IMR-90 (cell line): ENCODE results near the gene TMPRSS9. TPM values are rescaled to one million over a fixed set of nuclear protein-coding genes. Genes with fewer than 3 reads are reported as not detected.

Experiments
- ATAC-seq: fragments of 200-7000 bp; cut with Tn5 transposase; 2 replicates; pipeline ENCODE4 v1.9.1; 2020; ENCODE audit warnings: low read depth, mild to moderate bottlenecking, moderate library complexity
- BruUV-seq: library from RNA; stranded (reverse); fragments of 400-500 nt; replicated peaks from 2 replicates; lab custom pipeline; 2021; lab: Mats Ljungman, UMichigan
- CTCF ChIA-PET: fragments of 300-600 bp; formaldehyde crosslinking; extraction: SDS; loops from one replicate; lab custom pipeline; 2021; ENCODE audit warnings: antibody characterized with exemption; lab: Yijun Ruan, JAX
- POLR2A ChIA-PET: fragments of 300-600 bp; sonication (Branson Sonifier 250); formaldehyde crosslinking; loops from one replicate; lab custom pipeline; 2022; ENCODE audit warnings: antibody characterized with exemption; ENCODE audit not compliant: unreplicated experiment; lab: Charles Lee
- DNase-seq: peaks from one replicate; pipeline ENCODE4 v3.0.0; 2013
- H2AFZ ChIP-seq: replicated peaks from 2 replicates; pipeline ENCODE3; 2013; ENCODE audit warnings: low read length, mild to moderate bottlenecking; ENCODE audit not compliant: poor library complexity
- H2AK5ac ChIP-seq: 2 replicates; pipeline ENCODE4 v1.6.1; 2013; ENCODE audit warnings: low read depth, low read length, inconsistent platforms
- H2AK9ac ChIP-seq: replicated peaks from 2 replicates; pipeline ENCODE3; 2013; ENCODE audit warnings: mild to moderate bottlenecking, low read depth, low read length, moderate library complexity; ENCODE audit not compliant: poor library complexity
- H2BK120ac ChIP-seq: 2 replicates; pipeline ENCODE4 v1.6.1; 2013; ENCODE audit warnings: low read depth, low read length, inconsistent platforms
- H2BK15ac ChIP-seq: 3 replicates; pipeline ENCODE4 v1.6.1; 2013; ENCODE audit warnings: low read depth, low read length, inconsistent platforms
- H2BK20ac ChIP-seq: 2 replicates; pipeline ENCODE4 v1.6.1; 2013; ENCODE audit warnings: low read depth, mild to moderate bottlenecking, inconsistent platforms, low read length, moderate library complexity
- H2BK5ac ChIP-seq: 2 replicates; pipeline ENCODE4 v1.6.1; 2013; ENCODE audit warnings: mild to moderate bottlenecking, low read depth, low read length, inconsistent platforms; ENCODE audit not compliant: poor library complexity, severe bottlenecking
- H3K14ac ChIP-seq: replicated peaks from 2 replicates; pipeline ENCODE4 v1.6.1; 2013; ENCODE audit warnings: low read depth, low read length, inconsistent platforms
- H3K18ac ChIP-seq: 2 replicates; pipeline ENCODE4 v1.6.1; 2013; ENCODE audit warnings: low read depth, low read length, control low read depth
- H3K23ac ChIP-seq: 2 replicates; pipeline ENCODE4 v1.6.1; 2013; ENCODE audit warnings: low read depth, low read length, inconsistent platforms
- H3K27ac ChIP-seq: 2 replicates; pipeline ENCODE4 v1.5.1; 2013; ENCODE audit warnings: mild to moderate bottlenecking, control low read depth, low read length; ENCODE audit not compliant: insufficient read depth
- H3K27me3 ChIP-seq: 2 replicates; pipeline ENCODE4 v1.6.1; 2013; ENCODE audit warnings: low read length; ENCODE audit not compliant: control insufficient read depth, insufficient read depth
- H3K36me3 ChIP-seq: 2 replicates; pipeline ENCODE4 v1.6.1; 2013; ENCODE audit warnings: low read length, mixed read lengths; ENCODE audit not compliant: control insufficient read depth, insufficient read depth
- H3K4ac ChIP-seq: 2 replicates; pipeline ENCODE4 v1.6.1; 2013; ENCODE audit warnings: low read depth, low read length, inconsistent platforms
- H3K4me1 ChIP-seq: 2 replicates; pipeline ENCODE4 v1.6.1; 2013; ENCODE audit warnings: low read length, mixed read lengths; ENCODE audit not compliant: control insufficient read depth, insufficient read depth
- H3K4me2 ChIP-seq: 2 replicates; pipeline ENCODE4 v1.6.1; 2013; ENCODE audit warnings: low read depth, mild to moderate bottlenecking, control low read depth, low read length, moderate library complexity
- H3K4me3 ChIP-seq: 2 replicates; pipeline ENCODE4 v1.5.1; 2013; ENCODE audit warnings: low read depth, mild to moderate bottlenecking, control low read depth, low read length, moderate library complexity; ENCODE audit not compliant: insufficient read depth
- H3K56ac ChIP-seq: 2 replicates; pipeline ENCODE4 v1.6.1; 2013; ENCODE audit warnings: low read length, inconsistent platforms; ENCODE audit not compliant: insufficient read depth; ENCODE audit errors: extremely low read depth
- H3K79me1 ChIP-seq, 2 experiments: 2 replicates each; pipeline ENCODE4 v1.6.1; 2013; ENCODE audit warnings: low read length in 2 of 2, inconsistent platforms in 1 of 2, low read depth in 1 of 2
- H3K9ac ChIP-seq: 2 replicates; pipeline ENCODE4 v1.6.1; 2013; ENCODE audit warnings: low read depth, low read length, control low read depth
- H3K9me1 ChIP-seq: 2 replicates; pipeline ENCODE4 v1.6.1; 2013; ENCODE audit warnings: low read length, inconsistent platforms; ENCODE audit not compliant: insufficient read depth
- H3K9me3 ChIP-seq: 2 replicates; pipeline ENCODE4 v1.6.1; 2013; ENCODE audit warnings: low read length; ENCODE audit not compliant: control insufficient read depth, insufficient read depth
- H4K20me1 ChIP-seq: 2 replicates; pipeline ENCODE4 v1.6.1; 2013; ENCODE audit warnings: low read length, inconsistent platforms; ENCODE audit not compliant: insufficient read depth
- H4K5ac ChIP-seq: 2 replicates; pipeline ENCODE4 v1.6.1; 2013; ENCODE audit warnings: mild to moderate bottlenecking, low read depth, low read length, control low read depth
- H4K8ac ChIP-seq, 2 experiments: 2 replicates each; pipeline ENCODE4 v1.6.1; 2013; ENCODE audit warnings: low read depth in 2 of 2, low read length in 2 of 2, control low read depth in 1 of 2, inconsistent platforms in 1 of 2
- H4K91ac ChIP-seq: 2 replicates; pipeline ENCODE4 v1.6.1; 2013; ENCODE audit warnings: low read depth, low read length, inconsistent platforms; ENCODE audit not compliant: insufficient read depth
- CEBPB ChIP-seq: IDR thresholded peaks from 2 replicates; pipeline ENCODE4 v1.6.1; 2012; ENCODE audit warnings: low read depth, low read length, improper control_type of control experiment
- RFX5 ChIP-seq: IDR thresholded peaks from 2 replicates; pipeline ENCODE4 v1.8.0; 2012; ENCODE audit warnings: low read depth, mild to moderate bottlenecking, low read length, moderate library complexity
- WGBS, 2 experiments: methylation state at CpG; one replicate each; pipeline versions ENCODE4 v1.1.5 to v1.1.7; 2013; ENCODE audit warnings: missing lambda C conversion rate in 2 of 2; ENCODE audit not compliant: insufficient read length in 1 of 2; ENCODE audit errors: extremely low coverage in 2 of 2; 5-methylcytosine and 5-hydroxymethylcytosine counted together
- dilution Hi-C: fragments of 300-500 bp; cut with HindIII; formaldehyde crosslinking; loops from one replicate; pipeline ENCODE4 v1.14.3; 2018; ENCODE audit warnings: low sequenced_read_pairs; ENCODE audit not compliant: unreplicated experiment
- in situ Hi-C: fragments of 300-500 bp; cut with MboI; formaldehyde crosslinking; loops from 3 replicates; pipeline ENCODE4 v1.14.3; 2019; ENCODE audit warnings: low sequenced_read_pairs, inconsistent platforms, mixed read lengths
- intact Hi-C: fragments of 100-400 bp; cut with micrococcal nuclease; formaldehyde crosslinking; loops from 2 replicates; pipeline ENCODE4 v1.10.0; 2022
- polyA plus RNA-seq, 3 experiments: library from polyadenylated mRNA; depleted of rRNA; stranded (reverse); fragments of >200 nt; gene quantifications; 2 replicates each; pipeline ENCODE4 v1.2.3, GENCODE V29; 2012; ENCODE audit warnings: low replicate concordance in 1 of 3
- total RNA-seq: library from RNA; depleted of rRNA; stranded (reverse); fragments of >200 nt; gene quantifications from 2 replicates; pipeline ENCODE4 v1.2.3, GENCODE V29; 2012
- TF ChIP-seq, protein P1 (sequence below): fragments of 150-350 bp; IDR thresholded peaks from 2 replicates; pipeline ENCODE4 v1.6.1; 2017; ENCODE audit warnings: mild to moderate bottlenecking, antibody characterized with exemption, low read length, low read depth

Gene TMPRSS9
- total and polyA plus RNA-seq, 2 of the 4 experiments (the other 2 are of a cell fraction): not detected

DNA sequence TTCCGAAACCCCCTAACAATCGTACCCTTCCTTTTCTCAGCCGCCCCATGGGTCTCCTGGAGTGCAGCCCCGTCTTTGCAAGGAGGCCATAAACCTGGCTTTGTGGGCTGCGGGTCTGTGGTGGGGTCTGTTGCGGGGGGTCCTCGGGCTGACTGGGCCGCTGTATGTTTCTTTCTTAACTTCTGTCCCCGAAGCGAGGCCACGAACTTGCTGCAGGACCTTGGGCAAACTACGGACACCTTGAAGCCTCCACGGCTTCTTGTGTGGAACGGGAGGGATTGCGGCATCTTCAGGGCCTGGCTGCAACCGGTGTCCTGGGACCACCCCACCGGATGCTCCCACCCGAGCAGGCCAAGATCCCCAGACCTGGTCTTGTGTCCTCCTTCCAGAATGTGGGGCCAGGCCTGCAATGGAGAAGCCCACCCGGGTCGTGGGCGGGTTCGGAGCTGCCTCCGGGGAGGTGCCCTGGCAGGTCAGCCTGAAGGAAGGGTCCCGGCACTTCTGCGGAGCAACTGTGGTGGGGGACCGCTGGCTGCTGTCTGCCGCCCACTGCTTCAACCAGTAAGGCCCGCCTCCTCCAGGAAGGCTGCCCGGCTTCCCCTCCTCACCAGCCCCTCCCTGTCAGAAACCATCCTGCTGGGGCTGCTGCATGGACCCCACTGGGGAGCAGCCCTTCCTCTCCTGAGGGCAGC is 55.4 kb downstream of the TMPRSS9 start:
- no peak overlapping the region for H2BK15ac ChIP-seq
- dilution Hi-C loops (no loop called here), intact Hi-C loops (no loop called here), in situ Hi-C loops (no loop called here)
- BruUV-seq: no TSS peak
- no peaks in the 10 kb centered on the region for H3K4me1 ChIP-seq
- H3K23ac ChIP-seq: no peak overlapping the region
- no peak overlapping the region for H3K18ac ChIP-seq
- DNase-seq (no peak), ATAC-seq (no peak)
- H4K5ac ChIP-seq: no peak overlapping the region
- H4K20me1 ChIP-seq: no peaks in the 10 kb centered on the region
- no peak overlapping the region for H2AFZ ChIP-seq
- peaks cover 5% of the 10 kb centered on the region; the same call in 1 of the 2 replicates for H3K9me3 ChIP-seq
- H3K9me1 ChIP-seq: no peaks in the 10 kb centered on the region
- H3K14ac ChIP-seq: no peak overlapping the region
- H2BK20ac ChIP-seq: no peak overlapping the region
- H3K27ac ChIP-seq: no peak overlapping the region
- H3K4ac ChIP-seq: no peak overlapping the region
- ChIA-PET POLR2A (interaction anchor here (0.7 kb wide), 1 partner anchor 28 kb away, joined by 20 read pairs; no protein-coding TSS in a partner anchor), CTCF (no interaction called here)
- H3K4me3 ChIP-seq: no peak overlapping the region
- TF ChIP-seq CEBPB (no peak), RFX5 (no peak)
- TF ChIP-seq, protein P1, sequence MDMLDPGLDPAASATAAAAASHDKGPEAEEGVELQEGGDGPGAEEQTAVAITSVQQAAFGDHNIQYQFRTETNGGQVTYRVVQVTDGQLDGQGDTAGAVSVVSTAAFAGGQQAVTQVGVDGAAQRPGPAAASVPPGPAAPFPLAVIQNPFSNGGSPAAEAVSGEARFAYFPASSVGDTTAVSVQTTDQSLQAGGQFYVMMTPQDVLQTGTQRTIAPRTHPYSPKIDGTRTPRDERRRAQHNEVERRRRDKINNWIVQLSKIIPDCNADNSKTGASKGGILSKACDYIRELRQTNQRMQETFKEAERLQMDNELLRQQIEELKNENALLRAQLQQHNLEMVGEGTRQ: no peak
- 79% methylated on average over 13 of the region's 29 CpGs; no CpG with 5 or more reads in 1 of the 2 experiments for WGBS, 2 experiments
- no peak overlapping the region for H4K8ac ChIP-seq
- peaks cover 9% of the 10 kb centered on the region; the same call in 1 of the 2 replicates for H3K36me3 ChIP-seq
- H3K56ac ChIP-seq: no peak overlapping the region
- no peak overlapping the region for H2AK9ac ChIP-seq
- no peaks in the 10 kb centered on the region for H3K27me3 ChIP-seq
- no peak overlapping the region for H2BK5ac ChIP-seq
- no peak overlapping the region for H4K91ac ChIP-seq
- peaks cover under 1 to 1% of the 10 kb centered on the region in 2 experiments; a peak in 3 of 4 replicates for H3K79me1 ChIP-seq
- no peak overlapping the region for H3K4me2 ChIP-seq
- H3K9ac ChIP-seq: no peak overlapping the region
- H2BK120ac ChIP-seq: no peak overlapping the region
- H2AK5ac ChIP-seq: no peak overlapping the region
